ENCODE results near the gene PRCD. TPM values are rescaled to one million over a fixed set of nuclear protein-coding genes. Genes with fewer than 3 reads are reported as not detected.
"Not testable (repeated sequence)": the region's sequence is repeated elsewhere in the genome, so short reads cannot be mapped to it uniquely, and the experiment has no call there.

PRCD gene
- total RNA-seq, 6 experiments from 2014 or later: 0.12 to 1.3 (median 0.22) TPM; not detected in 3

DNA sequence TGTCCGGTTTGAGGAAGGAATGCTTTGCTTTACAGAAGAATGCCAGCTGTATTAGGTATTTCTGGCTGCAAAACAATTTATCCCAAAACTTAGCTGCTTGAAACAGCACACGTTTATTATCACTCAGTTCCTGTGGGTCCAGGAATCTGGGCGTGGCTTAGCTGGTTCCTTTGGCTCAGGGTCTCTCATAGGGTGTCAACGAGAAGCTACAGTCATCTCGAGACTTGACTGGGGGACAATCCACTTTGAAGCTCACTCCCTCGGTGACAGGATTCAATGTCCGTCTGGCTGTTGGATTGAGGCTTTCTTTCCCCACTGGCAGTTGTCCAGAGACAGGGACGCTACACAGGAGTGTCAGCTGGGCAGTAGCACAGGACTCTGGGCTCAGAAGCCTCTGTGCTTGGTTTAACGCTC, 29.0 kb upstream of the PRCD start:
- intact Hi-C loops (cut with DNase I): no loop called here
- TF ChIP-seq CTCF (IDR thresholded peaks at IDR 0.05) (no peak), POLR2A (IDR thresholded peaks at IDR 0.05) (no peak)
- Histone ChIP-seq H3K9me3 (no peaks in the 10 kb centered on the region), H3K27me3 (no peaks in the 10 kb centered on the region), H3K4me3 (no peak overlapping the region), H3K36me3 (no peaks in the 10 kb centered on the region), H3K27ac (no peak overlapping the region), H3K4me1 (peaks cover 0 to 4% (median 0%) of the 10 kb centered on the region in 4 donors)
- ATAC-seq (no peak), DNase-seq (no peak)
- WGBS (ENCODE audit: insufficient coverage, low coverage, low lambda C conversion rate, missing lambda C conversion rate): 28% methylated on average over 7 of the region's 9 CpGs

DNA sequence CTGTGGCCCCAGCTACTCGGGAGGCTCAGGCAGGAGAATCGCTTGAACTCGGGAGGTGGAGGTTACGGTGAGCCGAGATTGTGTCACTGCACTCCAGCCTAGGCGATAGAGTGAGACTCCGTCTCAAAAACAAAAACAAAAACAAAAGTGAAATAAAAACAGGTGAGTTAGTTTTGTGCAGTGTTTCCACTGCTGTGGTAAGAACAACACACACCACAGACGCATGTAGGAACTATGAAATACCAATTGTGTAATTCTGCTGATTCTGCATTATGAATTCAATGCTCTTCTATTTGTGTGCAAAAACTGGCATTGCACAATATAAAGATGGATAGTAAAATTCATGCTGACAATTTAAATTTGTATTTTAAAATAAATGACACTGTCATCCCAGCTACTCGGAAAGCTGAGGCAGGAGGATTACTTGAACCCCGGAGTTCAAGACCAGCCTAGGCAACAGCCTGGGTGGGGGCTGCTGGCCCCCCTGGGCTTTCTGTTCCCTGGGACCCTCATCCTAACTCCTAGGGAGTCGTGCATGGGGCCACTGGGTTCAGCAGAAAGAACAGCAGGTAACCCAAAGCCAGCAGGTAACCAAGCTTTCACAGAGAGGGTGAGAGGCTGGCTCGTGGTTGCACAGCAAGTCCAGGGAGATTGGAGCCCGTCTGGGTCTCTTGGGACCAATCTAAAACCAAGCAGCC, 28.0 kb upstream of the PRCD start:
- Histone ChIP-seq H3K36me3 (no peaks in the 10 kb centered on the region), H3K27ac (no peak overlapping the region), H3K4me3 (no peak overlapping the region), H3K27me3 (no peaks in the 10 kb centered on the region), H3K9me3 (no peaks in the 10 kb centered on the region), H3K4me1 (no peaks in the 10 kb centered on the region)
- no peak for TF ChIP-seq POLR2A (IDR thresholded peaks at IDR 0.05)
- TF ChIP-seq CTCF (IDR thresholded peaks at IDR 0.05): no peak
- DNase-seq: no peak
- peak in 2 of 4 donors; percentile 18 to 22 for ATAC-seq
- intact Hi-C loops (cut with DNase I): no loop called here
- WGBS (ENCODE audit: insufficient coverage, low coverage, low lambda C conversion rate, missing lambda C conversion rate): 71% methylated on average over 10 of the region's 13 CpGs

DNA sequence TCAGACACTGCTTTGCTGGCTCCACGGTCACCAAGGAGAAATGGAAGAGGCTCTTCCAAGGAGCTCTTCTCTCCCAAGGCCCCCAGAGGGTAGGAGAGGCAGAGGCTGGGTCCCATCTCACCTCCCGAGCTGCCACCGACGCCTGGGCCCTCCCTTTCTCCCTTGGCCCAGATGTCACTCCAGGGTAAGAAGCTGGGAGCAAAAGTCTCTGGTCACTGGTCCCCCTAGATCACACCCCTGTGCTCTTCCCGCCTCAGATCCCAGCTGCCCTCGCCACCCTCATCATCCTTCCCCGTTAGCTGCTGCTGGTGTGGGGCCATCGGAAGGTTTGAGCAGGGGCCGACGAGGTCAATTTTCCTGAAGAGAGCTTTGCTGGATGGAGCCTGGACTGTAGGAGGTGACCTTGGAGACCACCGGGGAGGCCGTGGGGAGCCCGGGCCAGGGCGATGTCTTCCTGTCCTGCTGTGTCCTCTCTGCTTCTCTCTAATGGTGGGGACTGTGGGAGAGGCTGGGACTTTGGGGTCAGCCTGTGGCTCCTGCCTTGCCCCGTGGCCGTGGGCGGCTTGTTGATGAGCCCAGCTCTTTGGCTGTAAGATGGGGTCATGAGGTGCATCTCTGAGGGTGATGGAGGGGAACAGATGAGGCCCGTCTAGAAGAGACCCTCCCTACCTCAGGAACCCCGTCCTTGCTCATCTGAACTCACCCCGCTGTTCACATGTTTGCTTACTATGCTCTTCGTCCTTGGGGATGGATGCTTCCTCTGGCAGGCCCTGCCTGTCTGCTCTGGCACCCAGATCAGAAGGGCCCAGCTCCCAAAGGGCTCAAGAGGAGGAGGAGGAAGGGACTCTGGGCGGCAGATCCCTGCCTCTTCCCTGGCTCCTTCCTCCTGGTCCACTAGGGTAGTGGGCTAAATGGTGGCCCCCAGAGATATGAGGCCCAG, 27.2 kb upstream of the PRCD start:
- DNase-seq (no peak), ATAC-seq (peak in 2 of 4 donors; percentile 6 to 7)
- intact Hi-C loops (cut with DNase I): no loop called here
- Histone ChIP-seq H3K4me1 (no peaks in the 10 kb centered on the region), H3K27me3 (no peaks in the 10 kb centered on the region), H3K36me3 (no peaks in the 10 kb centered on the region), H3K9me3 (no peaks in the 10 kb centered on the region), H3K4me3 (no peak overlapping the region), H3K27ac (no peak overlapping the region)
- WGBS (ENCODE audit: insufficient coverage, low coverage, low lambda C conversion rate, missing lambda C conversion rate): 31% methylated on average over 4 of the region's 22 CpGs
- TF ChIP-seq CTCF (IDR thresholded peaks at IDR 0.05) (no peak), POLR2A (IDR thresholded peaks at IDR 0.05) (no peak)

DNA sequence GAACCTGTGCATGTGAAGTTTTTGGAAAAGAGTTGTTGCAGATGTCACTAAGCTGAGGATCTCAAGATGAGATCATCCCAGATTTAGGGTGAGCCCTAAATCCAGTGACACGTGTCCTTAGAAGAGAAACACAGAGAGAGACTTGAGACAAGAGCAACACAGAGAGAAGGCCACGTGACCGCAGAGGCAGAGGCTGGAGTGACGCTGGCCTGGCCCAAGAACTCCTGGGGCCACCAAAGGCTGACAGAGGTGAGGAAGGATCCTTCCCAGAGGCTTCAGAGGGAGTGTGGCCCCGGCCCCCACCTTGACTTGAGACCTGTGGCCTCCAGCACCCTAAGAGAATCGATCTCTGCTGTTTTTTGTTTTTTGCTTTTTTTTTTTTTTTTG, 26.5 kb upstream of the PRCD start:
- intact Hi-C loops (cut with DNase I): no loop called here
- Histone ChIP-seq H3K4me3 (no peak overlapping the region), H3K9me3 (no peaks in the 10 kb centered on the region), H3K36me3 (no peaks in the 10 kb centered on the region), H3K27me3 (no peaks in the 10 kb centered on the region), H3K27ac (no peak overlapping the region), H3K4me1 (no peaks in the 10 kb centered on the region)
- 50% methylated on average over 2 of the region's 6 CpGs for WGBS (ENCODE audit: insufficient coverage, low coverage, low lambda C conversion rate, missing lambda C conversion rate)
- DNase-seq (no peak), ATAC-seq (no peak)
- TF ChIP-seq CTCF (IDR thresholded peaks at IDR 0.05) (no peak), POLR2A (IDR thresholded peaks at IDR 0.05) (no peak)

GRCh38 chr17:76514355-76514754, 25.5 kb upstream of the PRCD start:
- intact Hi-C loops (cut with DNase I); H3K27me3 ChIP-seq; H3K27ac ChIP-seq; H3K9me3 ChIP-seq; H3K36me3 ChIP-seq; H3K4me3 ChIP-seq; DNase-seq; H3K4me1 ChIP-seq; ATAC-seq: not testable (repeated sequence)
- WGBS (ENCODE audit: insufficient coverage, low coverage, low lambda C conversion rate, missing lambda C conversion rate): 90% methylated on average over 4 of the region's 6 CpGs

Data from right lobe of liver (tissue), 6 donors.